ENCODE results near the gene ARHGAP15. TPM values are rescaled to one million over a fixed set of nuclear protein-coding genes. Genes with fewer than 3 reads are reported as not detected.

Gene ARHGAP15
- total RNA-seq, 3 donors from 2014 or later (not counting 1 experiment from before 2014, with no cell fraction given), result 148 to 168 (median 165) TPM

DNA sequence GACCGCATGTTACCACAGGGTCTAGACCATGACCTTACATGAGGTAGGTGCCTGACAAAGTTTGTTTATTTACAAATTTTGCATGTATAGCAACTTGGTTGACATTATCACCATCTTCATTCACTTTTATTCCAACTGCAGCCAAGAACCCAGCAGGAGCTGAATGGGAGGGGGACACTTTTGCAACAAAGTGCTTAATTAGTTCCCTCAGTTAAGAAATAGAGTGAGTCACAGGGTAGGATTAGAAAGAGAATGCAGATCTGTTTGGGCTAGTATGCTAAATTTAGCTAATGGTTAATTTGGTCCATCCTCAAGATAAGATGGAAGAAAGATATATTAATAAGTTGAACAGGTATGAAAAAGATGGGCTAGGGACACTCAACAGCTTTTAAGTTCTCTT is 678.9 kb downstream of the ARHGAP15 start:
- H3K27ac ChIP-seq (ENCODE audit: low read length), result no peak overlapping the region
- intact Hi-C loops (cut with micrococcal nuclease), result no loop called here
- H3K9me3 Mint-ChIP-seq, result no peaks in the 10 kb centered on the region
- no peak overlapping the region for H3K4me3 ChIP-seq (ENCODE audit: low read length)
- no peak overlapping the region for H3K27ac Mint-ChIP-seq
- ATAC-seq, result no peak
- H3K9me3 ChIP-seq (ENCODE audit: control insufficient read depth, insufficient read depth, low read length), result no peaks in the 10 kb centered on the region
- no peak overlapping the region for H3K4me3 Mint-ChIP-seq
- H3K27me3 ChIP-seq (ENCODE audit: control insufficient read depth, insufficient read depth, low read length), result no peaks in the 10 kb centered on the region
- no peaks in the 10 kb centered on the region for H3K36me3 ChIP-seq (ENCODE audit: control insufficient read depth, insufficient read depth, low read length)
- H3K36me3 Mint-ChIP-seq, result no peaks in the 10 kb centered on the region
- no peak for DNase-seq
- H3K4me1 ChIP-seq (ENCODE audit: control insufficient read depth, insufficient read depth, low read length), result no peaks in the 10 kb centered on the region
- WGBS (ENCODE audit: insufficient coverage), result 100% methylated on average over 1 of the region's 1 CpG
- peaks cover 0 to 10% of the 10 kb centered on the region in 2 donors for H3K27me3 Mint-ChIP-seq (ENCODE audit: low read depth in 2 of 2)
- TF ChIP-seq, protein P1, sequence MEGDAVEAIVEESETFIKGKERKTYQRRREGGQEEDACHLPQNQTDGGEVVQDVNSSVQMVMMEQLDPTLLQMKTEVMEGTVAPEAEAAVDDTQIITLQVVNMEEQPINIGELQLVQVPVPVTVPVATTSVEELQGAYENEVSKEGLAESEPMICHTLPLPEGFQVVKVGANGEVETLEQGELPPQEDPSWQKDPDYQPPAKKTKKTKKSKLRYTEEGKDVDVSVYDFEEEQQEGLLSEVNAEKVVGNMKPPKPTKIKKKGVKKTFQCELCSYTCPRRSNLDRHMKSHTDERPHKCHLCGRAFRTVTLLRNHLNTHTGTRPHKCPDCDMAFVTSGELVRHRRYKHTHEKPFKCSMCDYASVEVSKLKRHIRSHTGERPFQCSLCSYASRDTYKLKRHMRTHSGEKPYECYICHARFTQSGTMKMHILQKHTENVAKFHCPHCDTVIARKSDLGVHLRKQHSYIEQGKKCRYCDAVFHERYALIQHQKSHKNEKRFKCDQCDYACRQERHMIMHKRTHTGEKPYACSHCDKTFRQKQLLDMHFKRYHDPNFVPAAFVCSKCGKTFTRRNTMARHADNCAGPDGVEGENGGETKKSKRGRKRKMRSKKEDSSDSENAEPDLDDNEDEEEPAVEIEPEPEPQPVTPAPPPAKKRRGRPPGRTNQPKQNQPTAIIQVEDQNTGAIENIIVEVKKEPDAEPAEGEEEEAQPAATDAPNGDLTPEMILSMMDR (IDR thresholded peaks at IDR 0.05), result no peak
- peaks cover 0 to 4% of the 10 kb centered on the region in 2 donors for H3K4me1 Mint-ChIP-seq

- H3K9me3 Mint-ChIP-seq, result no peaks in the 10 kb centered on the region
- H3K27me3 Mint-ChIP-seq (ENCODE audit: low read depth in 2 of 2), result peaks cover 4 to 8% of the 10 kb centered on the region in 2 donors
- H3K9me3 ChIP-seq (ENCODE audit: control insufficient read depth, insufficient read depth, low read length), result no peaks in the 10 kb centered on the region
- intact Hi-C loops (cut with micrococcal nuclease), result no loop called here
- H3K4me3 Mint-ChIP-seq, result no peak overlapping the region
- no peak overlapping the region for H3K27ac Mint-ChIP-seq
- 58% methylated on average over 4 of the region's 4 CpGs for WGBS (ENCODE audit: insufficient coverage)
- H3K27ac ChIP-seq (ENCODE audit: low read length), result no peak overlapping the region
- ATAC-seq (no peak), DNase-seq (no peak)
- H3K4me1 Mint-ChIP-seq, result no peaks in the 10 kb centered on the region
- no peaks in the 10 kb centered on the region for H3K4me1 ChIP-seq (ENCODE audit: control insufficient read depth, insufficient read depth, low read length)
- no peaks in the 10 kb centered on the region for H3K36me3 ChIP-seq (ENCODE audit: control insufficient read depth, insufficient read depth, low read length)
- H3K27me3 ChIP-seq (ENCODE audit: control insufficient read depth, insufficient read depth, low read length), result no peaks in the 10 kb centered on the region
- no peaks in the 10 kb centered on the region for H3K36me3 Mint-ChIP-seq
- TF ChIP-seq, protein P1 (IDR thresholded peaks at IDR 0.05), result no peak
- H3K4me3 ChIP-seq (ENCODE audit: low read length), result no peak overlapping the region
Observed at GRCh38 chr2:143815082-143815481, 685.9 kb downstream of the ARHGAP15 start.

- Mint-ChIP-seq H3K27me3 (ENCODE audit: low read depth in 2 of 2) (peaks cover 4 to 8% of the 10 kb centered on the region in 2 donors), H3K4me3 (no peak overlapping the region), H3K27ac (no peak overlapping the region), H3K36me3 (no peaks in the 10 kb centered on the region), H3K4me1 (no peaks in the 10 kb centered on the region), H3K9me3 (no peaks in the 10 kb centered on the region)
- Histone ChIP-seq H3K27ac (ENCODE audit: low read length) (no peak overlapping the region), H3K27me3 (ENCODE audit: control insufficient read depth, insufficient read depth, low read length) (peaks cover 2% of the 10 kb centered on the region), H3K36me3 (ENCODE audit: control insufficient read depth, insufficient read depth, low read length) (no peaks in the 10 kb centered on the region), H3K9me3 (ENCODE audit: control insufficient read depth, insufficient read depth, low read length) (no peaks in the 10 kb centered on the region), H3K4me1 (ENCODE audit: control insufficient read depth, insufficient read depth, low read length) (no peaks in the 10 kb centered on the region), H3K4me3 (ENCODE audit: low read length) (no peak overlapping the region)
- DNase-seq (no peak), ATAC-seq (no peak)
- intact Hi-C loops (cut with micrococcal nuclease), result no loop called here
- TF ChIP-seq, protein P1 (IDR thresholded peaks at IDR 0.05), result no peak
- WGBS (ENCODE audit: insufficient coverage), result 77% methylated on average over 3 of the region's 3 CpGs
Observed at GRCh38 chr2:143816916-143817315, 687.7 kb downstream of the ARHGAP15 start.

Measured in natural killer cell (primary cell).